Trophoblast cell (in vitro differentiated cells and primary cell): Measurements from ENCODE around the gene UCHL1.

ENCODE experiments used
- DNase-seq, 2 donors: peaks; one replicate each; pipeline ENCODE4 v3.0.0-alpha.2; 2016
- H2AFZ ChIP-seq: 2 replicates; pipeline ENCODE4 v1.6.1; 2013; ENCODE audit warnings: low read length, moderate library complexity, mild to moderate bottlenecking; ENCODE audit not compliant: insufficient read depth, poor library complexity
- H2AK5ac ChIP-seq: 2 replicates; pipeline ENCODE4 v1.6.1; 2013; ENCODE audit warnings: mild to moderate bottlenecking, low read length
- H2BK120ac ChIP-seq: 2 replicates; pipeline ENCODE4 v1.6.1; 2013; ENCODE audit warnings: low read length, mild to moderate bottlenecking, moderate library complexity; ENCODE audit not compliant: insufficient read depth, poor library complexity
- H2BK12ac ChIP-seq: 2 replicates; pipeline ENCODE4 v1.6.1; 2013; ENCODE audit warnings: mild to moderate bottlenecking, low read length, moderate library complexity
- H2BK5ac ChIP-seq: 2 replicates; pipeline ENCODE4 v1.6.1; 2013; ENCODE audit warnings: low read length, low read depth, moderate library complexity, mild to moderate bottlenecking; ENCODE audit not compliant: poor library complexity
- H3K14ac ChIP-seq: 2 replicates; pipeline ENCODE4 v1.6.1; 2013; ENCODE audit warnings: mild to moderate bottlenecking, low read length
- H3K18ac ChIP-seq: 2 replicates; pipeline ENCODE4 v1.6.1; 2013; ENCODE audit warnings: mild to moderate bottlenecking, low read length
- H3K23ac ChIP-seq: 2 replicates; pipeline ENCODE4 v1.6.1; 2013; ENCODE audit warnings: low read length
- H3K27ac ChIP-seq: 2 replicates; pipeline ENCODE4 v1.5.1; 2013; ENCODE audit warnings: low read depth, mild to moderate bottlenecking, inconsistent platforms, low read length, moderate library complexity
- H3K27me3 ChIP-seq: 2 replicates; pipeline ENCODE4 v1.6.1; 2013; ENCODE audit warnings: inconsistent platforms, mild to moderate bottlenecking, low read length, moderate library complexity; ENCODE audit not compliant: insufficient read depth
- H3K36me3 ChIP-seq, 2 experiments: 1 replicate in 1 of 2; 2 replicates in 1 of 2; pipeline ENCODE4 v1.6.1; 2013; ENCODE audit warnings: low read length in 2 of 2, mild to moderate bottlenecking in 2 of 2, moderate library complexity in 1 of 2; ENCODE audit not compliant: insufficient read depth in 2 of 2, control insufficient read depth in 1 of 2
- H3K4ac ChIP-seq: 2 replicates; pipeline ENCODE4 v1.6.1; 2013; ENCODE audit warnings: low read depth, mild to moderate bottlenecking, low read length, moderate library complexity
- H3K4me1 ChIP-seq, 2 experiments: 1 replicate in 1 of 2; 2 replicates in 1 of 2; pipeline ENCODE4 v1.6.1; 2013; ENCODE audit warnings: low read length in 2 of 2, mild to moderate bottlenecking in 2 of 2, moderate library complexity in 1 of 2; ENCODE audit not compliant: insufficient read depth in 2 of 2, control insufficient read depth in 1 of 2
- H3K4me2 ChIP-seq: 2 replicates; pipeline ENCODE4 v1.6.1; 2013; ENCODE audit warnings: inconsistent platforms, mild to moderate bottlenecking, low read length, moderate library complexity
- H3K4me3 ChIP-seq: 2 replicates; pipeline ENCODE4 v1.5.1; 2013; ENCODE audit warnings: mild to moderate bottlenecking, low read depth, low read length, inconsistent platforms
- H3K79me1 ChIP-seq: one replicate; pipeline ENCODE4 v1.6.1; 2013; ENCODE audit warnings: low read length
- H3K79me2 ChIP-seq: 2 replicates; pipeline ENCODE4 v1.6.1; 2013; ENCODE audit warnings: low read length, mild to moderate bottlenecking; ENCODE audit not compliant: control insufficient read depth, insufficient read depth, poor library complexity
- H3K9ac ChIP-seq: 2 replicates; pipeline ENCODE4 v1.6.1; 2013; ENCODE audit warnings: mild to moderate bottlenecking, low read length
- H3K9me3 ChIP-seq: 2 replicates; pipeline ENCODE4 v1.6.1; 2013; ENCODE audit warnings: low read depth, mild to moderate bottlenecking, control low read depth, inconsistent platforms, low read length; ENCODE audit not compliant: insufficient read depth
- H4K12ac ChIP-seq: 2 replicates; pipeline ENCODE4 v1.6.1; 2013; ENCODE audit warnings: low read depth, mild to moderate bottlenecking, low read length, moderate library complexity
- H4K8ac ChIP-seq: 2 replicates; pipeline ENCODE4 v1.6.1; 2013; ENCODE audit warnings: low read depth, mild to moderate bottlenecking, low read length, moderate library complexity
- H4K91ac ChIP-seq: one replicate; pipeline ENCODE4 v1.6.1; 2013; ENCODE audit warnings: low read depth, mild to moderate bottlenecking, low read length, moderate library complexity
- WGBS: extraction: QIAGEN DNeasy Blood & Tissue Kit; methylation state at CpG from one replicate; pipeline ENCODE4 v1.1.7; 2013; ENCODE audit warnings: missing lambda C conversion rate; ENCODE audit not compliant: insufficient read length, insufficient coverage; ENCODE audit errors: extremely low coverage; 5-methylcytosine and 5-hydroxymethylcytosine counted together

Gene UCHL1

GRCh38 chr4:41221850-41222645 is 34.7 kb upstream of the UCHL1 start:
- H4K91ac ChIP-seq, result no peak overlapping the region
- no peaks in the 10 kb centered on the region for H3K4me1 ChIP-seq
- no peak overlapping the region for H3K9ac ChIP-seq
- no peaks in the 10 kb centered on the region for H3K36me3 ChIP-seq
- no peak overlapping the region for H3K18ac ChIP-seq
- WGBS, result no CpG with 5 or more reads among the region's 4 CpGs
- no peak overlapping the region for H2AFZ ChIP-seq
- H2BK5ac ChIP-seq, result no peak overlapping the region
- DNase-seq, result no peak
- no peak overlapping the region for H3K4me2 ChIP-seq
- H3K23ac ChIP-seq, result no peak overlapping the region
- H2AK5ac ChIP-seq, result no peak overlapping the region
- no peaks in the 10 kb centered on the region for H3K27me3 ChIP-seq
- no peaks in the 10 kb centered on the region for H3K79me2 ChIP-seq
- no peak overlapping the region for H3K27ac ChIP-seq
- H3K4ac ChIP-seq, result no peak overlapping the region
- no peak overlapping the region for H4K12ac ChIP-seq
- H3K79me1 ChIP-seq, result no peaks in the 10 kb centered on the region
- no peaks in the 10 kb centered on the region for H3K9me3 ChIP-seq
- no peak overlapping the region for H4K8ac ChIP-seq
- H3K4me3 ChIP-seq, result no peak overlapping the region
- H2BK12ac ChIP-seq, result no peak overlapping the region
- H3K14ac ChIP-seq, result no peak overlapping the region
- H2BK120ac ChIP-seq, result no peak overlapping the region

GRCh38 chr4:41227902-41228301 is 28.8 kb upstream of the UCHL1 start:
- no peak overlapping the region for H4K8ac ChIP-seq
- no peak overlapping the region for H3K23ac ChIP-seq
- no peak overlapping the region for H2BK5ac ChIP-seq
- no peak overlapping the region for H3K14ac ChIP-seq
- no peak overlapping the region for H3K4ac ChIP-seq
- no peak overlapping the region for H3K27ac ChIP-seq
- H3K9me3 ChIP-seq, result no peaks in the 10 kb centered on the region
- H3K79me1 ChIP-seq, result no peaks in the 10 kb centered on the region
- H3K4me2 ChIP-seq, result no peak overlapping the region
- no peak overlapping the region for H2AFZ ChIP-seq
- no peak for DNase-seq
- H4K91ac ChIP-seq, result no peak overlapping the region
- no CpG with 5 or more reads among the region's 4 CpGs for WGBS
- no peak overlapping the region for H4K12ac ChIP-seq
- no peaks in the 10 kb centered on the region for H3K36me3 ChIP-seq
- no peak overlapping the region for H3K4me3 ChIP-seq
- no peak overlapping the region for H3K9ac ChIP-seq
- no peak overlapping the region for H2AK5ac ChIP-seq
- no peaks in the 10 kb centered on the region for H3K4me1 ChIP-seq
- no peaks in the 10 kb centered on the region for H3K27me3 ChIP-seq
- no peak overlapping the region for H2BK120ac ChIP-seq
- no peak overlapping the region for H2BK12ac ChIP-seq
- H3K79me2 ChIP-seq, result no peaks in the 10 kb centered on the region
- no peak overlapping the region for H3K18ac ChIP-seq

GRCh38 chr4:41232406-41232805 is 24.3 kb upstream of the UCHL1 start:
- Histone ChIP-seq H3K79me2 (no peaks in the 10 kb centered on the region), H3K23ac (no peak overlapping the region), H3K9ac (no peak overlapping the region), H4K91ac (no peak overlapping the region), H4K12ac (no peak overlapping the region), H3K9me3 (no peaks in the 10 kb centered on the region), H3K27me3 (no peaks in the 10 kb centered on the region), H3K36me3 (no peaks in the 10 kb centered on the region), H3K14ac (no peak overlapping the region), H2BK12ac (no peak overlapping the region), H3K4ac (no peak overlapping the region), H3K4me3 (no peak overlapping the region), H2BK120ac (no peak overlapping the region), H3K18ac (no peak overlapping the region), H2BK5ac (no peak overlapping the region), H3K4me2 (no peak overlapping the region), H3K4me1 (no peaks in the 10 kb centered on the region), H3K27ac (no peak overlapping the region), H2AK5ac (no peak overlapping the region), H4K8ac (no peak overlapping the region), H2AFZ (no peak overlapping the region), H3K79me1 (no peaks in the 10 kb centered on the region)
- no CpG with 5 or more reads among the region's 5 CpGs for WGBS
- no peak for DNase-seq

- no peak overlapping the region for H2AFZ ChIP-seq
- H3K23ac ChIP-seq, result no peak overlapping the region
- H3K27ac ChIP-seq, result no peak overlapping the region
- no peak overlapping the region for H3K18ac ChIP-seq
- WGBS, result no CpG with 5 or more reads among the region's 3 CpGs
- H3K4me1 ChIP-seq, result no peaks in the 10 kb centered on the region
- H3K9ac ChIP-seq, result no peak overlapping the region
- H2AK5ac ChIP-seq, result no peak overlapping the region
- no peak overlapping the region for H2BK5ac ChIP-seq
- H2BK12ac ChIP-seq, result no peak overlapping the region
- no peaks in the 10 kb centered on the region for H3K9me3 ChIP-seq
- H4K91ac ChIP-seq, result no peak overlapping the region
- H4K12ac ChIP-seq, result no peak overlapping the region
- no peak overlapping the region for H3K4ac ChIP-seq
- H4K8ac ChIP-seq, result no peak overlapping the region
- no peak overlapping the region for H3K4me3 ChIP-seq
- no peaks in the 10 kb centered on the region for H3K27me3 ChIP-seq
- no peak overlapping the region for H3K4me2 ChIP-seq
- H3K79me1 ChIP-seq, result no peaks in the 10 kb centered on the region
- no peak overlapping the region for H2BK120ac ChIP-seq
- H3K79me2 ChIP-seq, result no peaks in the 10 kb centered on the region
- no peaks in the 10 kb centered on the region for H3K36me3 ChIP-seq
- H3K14ac ChIP-seq, result no peak overlapping the region
- no peak for DNase-seq
Observed at GRCh38 chr4:41232856-41233255, 23.9 kb upstream of the UCHL1 start.
